ENCODE measurements around the gene MTFR1L. TPM values are rescaled to one million over a fixed set of nuclear protein-coding genes. Genes with fewer than 3 reads are reported as not detected.
A peak's percentile ranks its signal among the peaks of the same experiment; 100 is the strongest.
"Not testable (repeated sequence)": the region's sequence is repeated elsewhere in the genome, so short reads cannot be mapped to it uniquely, and the experiment has no call there.

MTFR1L gene
- total and polyA plus RNA-seq, 2 donors, result 23.7 to 95.3 TPM

DNA sequence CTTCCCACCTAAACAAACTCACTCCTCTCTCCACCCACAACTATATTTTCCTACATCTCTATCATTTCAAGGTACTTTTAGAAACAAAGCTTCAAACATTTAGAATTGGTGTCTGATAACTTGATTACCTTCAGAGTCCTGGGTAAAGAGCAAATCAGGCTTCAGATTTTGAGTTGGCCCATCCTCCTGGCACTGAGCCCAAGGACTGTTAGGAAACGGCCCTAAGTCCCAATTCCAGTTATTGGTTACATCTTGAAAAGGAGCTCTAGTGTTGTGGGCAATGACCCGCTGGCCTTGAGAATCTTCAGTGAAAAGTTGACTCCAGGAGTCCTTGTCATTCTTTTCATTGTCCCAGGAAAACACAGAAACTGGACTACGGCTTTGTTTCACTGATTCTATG lies 15.1 kb downstream of the MTFR1L start:
- peaks cover 6% of the 10 kb centered on the region for H3K36me3 ChIP-seq (ENCODE audit: insufficient read depth)
- WGBS, result 66% methylated on average over 3 of the region's 3 CpGs
- DNase-seq (ENCODE audit: extremely low spot score), result no peak
- H3K4me3 ChIP-seq (ENCODE audit: low read depth, low read length), result no peak overlapping the region
- H3K4me1 ChIP-seq (ENCODE audit: insufficient read depth), result no peaks in the 10 kb centered on the region
- no peak overlapping the region for H3K27ac ChIP-seq (ENCODE audit: low read depth)

DNA sequence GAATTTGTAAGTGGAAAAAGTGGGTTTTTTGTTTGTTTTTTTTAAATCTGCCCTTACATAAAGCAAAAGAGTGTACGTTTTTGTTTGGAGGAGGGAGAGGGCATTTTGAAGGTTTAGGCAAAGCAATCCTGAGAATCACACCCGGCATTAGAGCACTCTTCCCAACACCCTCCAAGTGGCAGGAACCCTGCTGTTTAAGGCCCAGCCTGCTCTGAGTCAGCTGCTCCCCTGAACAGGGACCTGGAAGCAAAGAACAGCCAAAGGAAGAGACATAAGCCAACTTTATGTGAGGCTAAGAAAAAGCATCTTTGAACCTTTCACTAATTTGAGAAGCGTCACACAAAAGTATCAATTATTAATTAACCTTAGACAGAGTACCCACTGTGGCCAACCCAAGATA lies 16.9 kb downstream of the MTFR1L start:
- 67% methylated on average over 3 of the region's 3 CpGs for WGBS
- Histone ChIP-seq H3K4me3 (ENCODE audit: low read depth, low read length) (no peak overlapping the region), H3K27ac (ENCODE audit: low read depth) (no peak overlapping the region), H3K4me1 (ENCODE audit: insufficient read depth) (no peaks in the 10 kb centered on the region), H3K36me3 (ENCODE audit: insufficient read depth) (peaks cover 1% of the 10 kb centered on the region)
- no peak for DNase-seq (ENCODE audit: extremely low spot score)

DNA sequence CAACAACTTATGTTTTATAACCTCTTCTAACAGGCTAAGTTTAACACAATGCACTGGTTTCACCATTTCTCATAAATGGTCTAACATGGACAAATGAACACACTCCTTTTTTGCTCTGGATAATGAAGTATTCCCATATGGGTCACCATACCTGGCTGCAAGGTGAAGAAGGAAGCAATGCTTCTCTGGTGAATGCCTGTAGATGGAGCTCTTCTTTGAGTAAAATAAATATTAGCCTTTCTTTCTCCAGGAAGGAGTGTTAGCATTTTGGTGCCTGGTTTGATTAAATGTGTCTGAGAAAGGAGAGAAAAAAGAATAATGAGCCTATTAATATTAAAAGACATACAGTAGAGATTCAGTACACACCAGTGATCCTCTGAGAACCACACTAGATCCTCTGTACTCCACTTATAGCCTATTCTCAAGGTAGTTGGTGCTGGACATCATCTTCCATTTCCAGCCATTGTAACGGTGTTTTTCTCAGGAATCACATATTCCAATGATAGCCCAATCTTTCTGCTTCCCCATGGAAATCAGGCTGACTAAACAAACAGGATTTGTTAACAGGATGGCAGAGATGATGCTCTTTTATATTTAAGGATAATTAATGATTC lies 17.6 kb downstream of the MTFR1L start:
- Histone ChIP-seq H3K27ac (ENCODE audit: low read depth) (no peak overlapping the region), H3K36me3 (ENCODE audit: insufficient read depth) (peaks cover 1% of the 10 kb centered on the region), H3K4me1 (ENCODE audit: insufficient read depth) (no peaks in the 10 kb centered on the region), H3K4me3 (ENCODE audit: low read depth, low read length) (no peak overlapping the region)
- 71% methylated on average over 1 of the region's 1 CpG for WGBS
- no peak for DNase-seq (ENCODE audit: extremely low spot score)

DNA sequence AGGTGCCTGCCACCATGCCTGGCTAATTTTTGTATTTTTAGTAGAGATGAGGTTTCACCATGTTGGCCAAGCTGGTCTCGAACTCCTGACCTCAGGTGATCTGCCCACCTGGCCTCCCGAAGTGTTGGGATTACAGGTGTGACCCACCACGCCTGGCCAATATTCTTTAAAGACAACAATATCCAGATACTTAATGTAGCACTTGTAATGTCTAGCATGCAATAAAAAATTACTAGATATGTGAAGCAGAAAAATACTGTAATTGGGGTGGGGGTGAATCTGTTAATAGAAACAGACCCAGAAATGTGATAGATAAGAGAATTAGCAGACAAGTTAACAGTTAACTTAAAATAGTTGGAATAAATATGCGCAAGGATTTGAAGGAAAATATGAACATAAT lies 20.1 kb downstream of the MTFR1L start:
- WGBS, result 97% methylated on average over 4 of the region's 4 CpGs
- H3K27ac ChIP-seq (ENCODE audit: low read depth); H3K4me1 ChIP-seq (ENCODE audit: insufficient read depth); DNase-seq (ENCODE audit: extremely low spot score); H3K36me3 ChIP-seq (ENCODE audit: insufficient read depth); H3K4me3 ChIP-seq (ENCODE audit: low read depth, low read length): not testable (repeated sequence)

DNA sequence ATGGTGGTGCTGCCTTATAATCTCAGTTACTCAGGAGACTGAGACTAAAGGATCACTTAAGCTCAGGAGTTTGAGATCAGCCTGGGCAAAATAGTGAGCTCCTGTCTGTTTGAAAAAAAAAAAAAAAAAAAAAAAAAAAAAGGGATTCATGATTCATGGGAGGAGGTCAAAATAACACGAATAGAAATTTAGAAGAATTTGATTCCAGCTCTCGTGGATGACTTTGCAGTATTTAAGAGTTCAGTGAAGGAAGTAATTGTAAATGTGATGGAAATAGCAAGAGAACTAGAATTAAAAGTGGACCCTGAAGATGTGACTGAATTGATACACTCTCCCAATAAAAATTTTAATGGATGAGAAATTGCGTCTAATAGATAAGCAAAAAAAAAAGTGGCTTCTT lies 23.7 kb downstream of the MTFR1L start:
- Histone ChIP-seq H3K36me3 (ENCODE audit: insufficient read depth) (no peaks in the 10 kb centered on the region), H3K4me1 (ENCODE audit: insufficient read depth) (no peaks in the 10 kb centered on the region), H3K27ac (ENCODE audit: low read depth) (no peak overlapping the region), H3K4me3 (ENCODE audit: low read depth, low read length) (no peak overlapping the region)
- DNase-seq (ENCODE audit: extremely low spot score), result no peak
- 84% methylated on average over 3 of the region's 3 CpGs for WGBS

DNA sequence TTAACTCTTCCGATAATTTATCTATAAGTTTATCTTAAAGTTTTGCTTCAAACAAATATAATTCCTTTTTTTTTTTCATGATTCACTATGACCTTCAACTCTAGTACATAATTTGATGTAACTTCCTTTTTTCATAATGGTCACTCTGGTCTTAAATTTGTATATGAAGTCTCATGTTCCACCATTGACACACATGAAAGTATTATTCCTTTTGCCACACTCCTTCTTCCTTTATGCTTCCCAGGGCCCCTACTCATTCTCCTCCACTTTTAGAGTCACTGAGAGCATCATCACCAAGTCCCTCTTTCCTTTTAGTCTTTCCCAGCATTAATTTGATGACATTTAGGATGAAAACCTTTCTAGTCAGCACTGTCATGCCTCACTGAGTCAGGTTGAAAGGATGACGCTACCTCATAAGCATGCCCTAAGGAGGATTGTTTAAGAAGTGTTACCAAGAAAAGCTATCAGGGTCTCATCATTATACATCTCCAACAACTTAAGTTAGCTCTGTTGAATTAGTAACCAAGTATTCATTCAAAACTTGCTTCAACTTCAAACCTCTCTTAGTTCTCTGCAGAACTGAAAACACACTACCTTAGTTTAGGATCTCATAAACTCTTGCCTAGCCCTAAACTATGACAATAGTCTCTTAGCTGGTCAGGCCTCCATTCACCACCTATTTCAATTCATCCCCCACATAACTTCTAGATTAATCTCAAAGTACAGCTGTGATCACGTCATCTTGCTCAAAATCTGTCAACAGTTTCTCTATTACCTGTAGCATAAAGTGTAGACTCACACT lies 25.0 kb downstream of the MTFR1L start:
- Histone ChIP-seq H3K36me3 (ENCODE audit: insufficient read depth) (no peaks in the 10 kb centered on the region), H3K4me1 (ENCODE audit: insufficient read depth) (no peaks in the 10 kb centered on the region), H3K4me3 (ENCODE audit: low read depth, low read length) (no peak overlapping the region), H3K27ac (ENCODE audit: low read depth) (no peak overlapping the region)
- DNase-seq (ENCODE audit: extremely low spot score), result no peak
- 90% methylated on average over 3 of the region's 3 CpGs for WGBS

DNA sequence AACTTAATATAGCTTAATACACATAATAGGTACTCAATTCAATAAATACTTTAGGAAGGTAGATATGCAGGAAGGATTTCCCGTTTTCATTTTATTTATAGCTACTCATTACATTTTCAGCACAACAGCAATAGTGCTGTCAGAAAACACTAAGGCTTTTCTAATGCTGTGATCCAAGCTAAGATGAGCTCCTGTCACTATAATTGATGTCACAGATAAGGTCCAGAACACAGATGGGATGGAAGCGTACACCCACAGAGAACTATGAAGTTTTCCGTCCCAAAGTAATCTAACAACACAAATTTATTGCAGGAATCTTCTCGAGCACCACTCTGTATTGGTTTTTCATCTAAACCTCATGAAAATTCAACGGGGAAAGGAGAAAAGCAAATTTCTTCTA lies 25.9 kb downstream of the MTFR1L start:
- H3K27ac ChIP-seq (ENCODE audit: low read depth), result no peak overlapping the region
- H3K36me3 ChIP-seq (ENCODE audit: insufficient read depth), result no peaks in the 10 kb centered on the region
- DNase-seq (ENCODE audit: extremely low spot score), result no peak
- 76% methylated on average over 5 of the region's 5 CpGs for WGBS
- H3K4me1 ChIP-seq (ENCODE audit: insufficient read depth), result no peaks in the 10 kb centered on the region
- H3K4me3 ChIP-seq (ENCODE audit: low read depth, low read length), result no peak overlapping the region

DNA sequence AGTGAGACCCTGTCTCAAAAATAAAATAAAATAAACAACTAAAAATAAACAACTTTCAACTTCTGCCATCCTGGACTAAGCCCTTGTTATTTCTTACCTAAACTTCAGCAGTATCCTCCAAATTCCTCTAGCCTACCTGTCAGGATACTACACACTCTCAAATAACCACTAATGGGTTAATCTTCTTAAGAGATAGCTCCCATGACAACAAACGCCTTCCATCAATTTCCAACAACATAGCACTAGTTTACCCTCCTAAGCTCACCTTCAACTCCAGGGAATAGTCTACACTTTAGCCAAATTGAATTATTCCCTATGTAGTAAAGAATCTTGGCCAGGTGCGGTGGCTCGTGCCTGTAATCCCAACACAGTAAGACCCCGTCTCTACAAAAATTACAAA lies 28.2 kb downstream of the MTFR1L start:
- no peak for DNase-seq (ENCODE audit: extremely low spot score)
- 72% methylated on average over 4 of the region's 4 CpGs for WGBS
- H3K4me3 ChIP-seq (ENCODE audit: low read depth, low read length), result no peak overlapping the region
- H3K4me1 ChIP-seq (ENCODE audit: insufficient read depth), result no peaks in the 10 kb centered on the region
- H3K27ac ChIP-seq (ENCODE audit: low read depth), result no peak overlapping the region
- no peaks in the 10 kb centered on the region for H3K36me3 ChIP-seq (ENCODE audit: insufficient read depth)

DNA sequence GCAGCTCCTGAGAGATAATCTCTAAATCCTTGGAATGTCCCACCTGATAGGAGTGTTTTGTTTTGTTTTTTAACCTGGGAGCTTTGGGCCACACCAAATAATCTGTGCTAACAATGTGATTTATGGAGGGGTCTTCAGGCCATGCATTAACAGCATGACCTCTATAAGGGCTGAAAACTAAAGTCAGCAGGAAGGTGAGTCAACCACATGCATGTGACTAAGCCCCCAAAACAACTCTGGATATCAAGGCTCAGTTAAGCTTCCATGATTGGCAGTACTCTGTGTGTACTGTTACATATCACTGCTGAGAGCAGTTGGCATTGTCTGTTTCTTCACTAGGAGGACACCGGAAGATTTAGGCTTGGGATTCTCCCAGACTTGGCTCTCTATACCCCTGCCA lies 28.8 kb downstream of the MTFR1L start:
- Histone ChIP-seq H3K27ac (ENCODE audit: low read depth) (no peak overlapping the region), H3K4me3 (ENCODE audit: low read depth, low read length) (no peak overlapping the region), H3K4me1 (ENCODE audit: insufficient read depth) (no peaks in the 10 kb centered on the region), H3K36me3 (ENCODE audit: insufficient read depth) (no peaks in the 10 kb centered on the region)
- WGBS, result 47% methylated on average over 1 of the region's 1 CpG
- no peak for DNase-seq (ENCODE audit: extremely low spot score)

DNA sequence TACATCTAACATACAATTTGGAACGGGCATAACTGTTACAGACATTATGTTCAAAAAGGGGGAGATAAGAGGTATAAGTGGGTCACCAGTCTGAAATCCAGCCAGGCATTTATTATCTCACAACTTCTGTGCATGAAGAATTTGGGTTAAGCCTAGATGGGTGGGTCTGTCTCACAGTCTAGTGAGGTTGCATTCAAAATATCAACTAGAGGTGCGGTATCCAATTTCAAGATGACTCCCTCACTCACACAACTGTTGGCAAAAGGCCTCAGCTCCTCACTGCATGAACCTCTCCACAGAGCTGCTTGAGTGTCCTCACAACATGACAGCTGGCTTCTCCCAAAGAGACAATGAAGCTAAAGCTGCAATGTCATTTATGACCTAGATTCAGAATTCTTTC lies 34.8 kb downstream of the MTFR1L start:
- Histone ChIP-seq H3K4me1 (ENCODE audit: insufficient read depth) (no peaks in the 10 kb centered on the region), H3K4me3 (ENCODE audit: low read depth, low read length) (no peak overlapping the region), H3K27ac (ENCODE audit: low read depth) (no peak overlapping the region), H3K36me3 (ENCODE audit: insufficient read depth) (no peaks in the 10 kb centered on the region)
- WGBS, result 92% methylated on average over 2 of the region's 2 CpGs
- DNase-seq (ENCODE audit: extremely low spot score), result no peak

DNA sequence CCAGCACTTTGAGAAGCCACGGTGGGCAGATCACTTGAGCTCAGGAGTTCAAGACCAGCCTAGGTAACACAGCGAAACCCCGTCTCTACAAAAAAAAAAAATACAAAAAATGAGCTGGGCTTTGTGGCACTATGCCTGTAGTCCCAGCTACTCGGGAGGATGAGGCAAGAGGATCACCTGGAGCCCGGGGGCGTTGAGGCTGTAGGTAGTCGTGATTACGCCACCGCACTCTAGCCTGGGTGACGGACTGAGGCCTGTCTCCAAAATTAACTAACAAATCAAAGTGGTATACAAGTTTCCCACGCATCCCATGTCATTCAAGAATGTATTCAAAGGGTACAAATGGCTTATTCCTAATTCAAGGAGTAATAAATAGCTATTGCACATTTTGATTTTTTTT lies 37.1 kb downstream of the MTFR1L start:
- no peak overlapping the region for H3K27ac ChIP-seq (ENCODE audit: low read depth)
- DNase-seq (ENCODE audit: extremely low spot score), result no peak
- no peaks in the 10 kb centered on the region for H3K36me3 ChIP-seq (ENCODE audit: insufficient read depth)
- no peaks in the 10 kb centered on the region for H3K4me1 ChIP-seq (ENCODE audit: insufficient read depth)
- 93% methylated on average over 11 of the region's 11 CpGs for WGBS
- no peak overlapping the region for H3K4me3 ChIP-seq (ENCODE audit: low read depth, low read length)

DNA sequence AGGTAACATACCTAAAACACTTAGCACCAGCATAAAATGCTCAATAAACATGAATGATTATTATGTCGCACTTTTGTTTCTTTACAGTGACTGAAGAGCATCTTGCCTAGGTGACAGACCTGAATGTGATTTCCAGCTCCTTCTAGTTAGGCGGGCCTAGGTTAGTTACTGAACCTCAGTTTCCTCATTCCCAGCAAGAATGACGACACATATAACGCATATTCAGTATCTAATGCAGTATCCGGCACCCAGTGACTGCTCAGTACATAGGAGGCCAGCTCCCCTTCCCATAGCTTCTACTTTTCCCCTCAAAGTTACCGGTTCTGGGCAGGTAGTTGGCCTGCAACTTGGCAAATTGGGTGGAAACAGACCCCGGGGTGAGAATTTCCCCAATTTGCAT lies 38.7 kb downstream of the MTFR1L start:
- no peak overlapping the region for H3K27ac ChIP-seq (ENCODE audit: low read depth)
- 48% methylated on average over 7 of the region's 7 CpGs for WGBS
- H3K4me3 ChIP-seq (ENCODE audit: low read depth, low read length), result no peak overlapping the region

DNA sequence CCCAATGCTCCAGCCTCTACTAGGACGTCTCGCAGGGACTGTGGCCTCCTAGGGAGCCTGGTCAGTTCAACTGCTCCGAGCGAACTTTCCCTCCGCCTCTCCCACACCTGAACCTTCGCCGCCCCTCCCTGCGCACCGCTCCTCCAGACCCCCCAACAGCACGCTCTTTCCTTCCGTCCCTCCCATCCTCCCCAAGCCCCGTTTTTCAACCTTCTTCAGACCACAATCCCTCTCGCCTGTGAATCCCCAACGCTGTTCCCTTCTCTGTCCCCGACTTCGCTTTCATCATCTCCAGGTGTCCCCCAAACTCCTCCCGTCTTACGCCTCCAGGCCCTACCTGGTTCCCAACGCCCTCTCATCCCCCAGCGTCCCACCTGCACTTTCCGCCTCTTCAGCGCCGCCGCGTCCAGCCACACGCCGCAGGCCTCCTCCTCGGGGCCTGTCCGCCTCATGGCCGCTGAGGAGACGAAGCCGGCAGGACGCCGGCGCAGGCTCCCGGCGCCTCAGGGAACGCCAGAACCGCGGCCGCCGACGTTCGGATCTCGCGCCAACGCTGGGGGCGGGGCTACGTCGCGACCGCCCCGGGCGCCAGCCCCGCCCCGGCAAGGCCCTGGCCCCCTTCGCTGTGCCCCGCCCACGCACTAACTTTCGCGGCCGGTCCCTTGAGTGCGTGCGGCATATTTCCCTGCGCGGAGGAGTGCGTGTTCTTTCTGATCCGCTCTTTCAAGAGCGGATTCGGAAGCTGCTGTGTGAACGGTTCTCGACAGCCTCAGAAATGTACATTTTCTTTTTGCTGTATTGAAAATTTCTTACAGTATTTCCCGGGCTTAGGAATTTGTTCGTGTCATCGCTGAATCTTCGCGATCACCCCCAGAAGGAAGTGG lies 39.4 kb downstream of the MTFR1L start, which contains the start of gene AUNIP:
TSS of gene AUNIP (minus strand) at position 552 of the 884 bp plus-strand sequence. CDS start at position 452, 100 bp downstream.
- H3K36me3 ChIP-seq (ENCODE audit: insufficient read depth), result no peaks in the 10 kb centered on the region
- peak within 1 kb of the TSS; percentile 43 for H3K27ac ChIP-seq (ENCODE audit: low read depth)
- no peaks in the 10 kb centered on the region for H3K4me1 ChIP-seq (ENCODE audit: insufficient read depth)
- WGBS, result 1% methylated on average over 77 of the region's 77 CpGs
- no peak for DNase-seq (ENCODE audit: extremely low spot score)
- peak within 1 kb of the TSS; percentile 47 for H3K4me3 ChIP-seq (ENCODE audit: low read depth, low read length)

More for the DNA sequence above, 38.7 kb downstream of the MTFR1L start:
- DNase-seq (ENCODE audit: extremely low spot score), result no peak
- Histone ChIP-seq H3K4me1 (ENCODE audit: insufficient read depth) (no peaks in the 10 kb centered on the region), H3K36me3 (ENCODE audit: insufficient read depth) (no peaks in the 10 kb centered on the region)

Data from urinary bladder (tissue), 4 donors.